Hematopoietic multipotent progenitor cell (in vitro differentiated cells): Measurements from ENCODE around the gene EFEMP2. TPM values are rescaled to one million over a fixed set of nuclear protein-coding genes. Genes with fewer than 3 reads are reported as not detected.

Source experiments
- DNase-seq, 3 donors: peaks; one replicate each; pipeline ENCODE4 v3.0.0-alpha.2; 2011 to 2015; ENCODE audit warnings: low read depth in 2 of 3, low spot score in 2 of 3
- total RNA-seq: library from RNA; depleted of rRNA; stranded (reverse); fragments of >200 nt; gene quantifications from one replicate; pipeline ENCODE4 v1.2.3, GENCODE V29; 2012

EFEMP2 gene
- total RNA-seq, result 13.7 TPM

- no peak for DNase-seq
Observed at GRCh38 chr11:65872586-65873317, at the start of gene EFEMP2. EFEMP2 (minus strand) TSS chr11:65872800; CDS start chr11:65872354, 446 bp downstream.

- no peak for DNase-seq
Observed at GRCh38 chr11:65921876-65922275, 49.3 kb upstream of the EFEMP2 start.

- DNase-seq, result no peak
Observed at GRCh38 chr11:65921033-65921555, 48.5 kb upstream of the EFEMP2 start.

DNA sequence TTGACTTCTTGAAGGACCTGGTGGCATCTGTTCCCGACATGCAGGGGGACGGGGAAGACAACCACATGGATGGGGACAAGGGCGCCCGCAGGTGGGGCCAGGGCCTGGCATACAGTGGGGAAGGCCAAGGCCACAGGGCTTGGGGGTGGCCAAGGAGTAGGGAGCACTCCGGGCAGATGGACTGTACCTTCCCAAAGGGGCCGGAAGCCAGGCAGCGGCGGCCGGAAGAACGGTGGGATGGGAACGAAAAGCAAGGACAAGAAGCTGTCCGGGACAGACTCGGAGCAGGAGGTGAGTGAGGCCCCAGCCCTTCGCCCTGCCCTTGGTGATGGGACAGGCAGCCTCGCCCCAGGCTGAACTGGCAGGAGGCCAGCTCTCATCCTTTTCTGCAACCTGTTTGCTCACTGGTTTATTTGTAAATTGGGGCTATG lies 47.8 kb upstream of the EFEMP2 start:
- DNase-seq, result no peak

GRCh38 chr11:65919573-65920371 lies 47.2 kb upstream of the EFEMP2 start:
- peak in 2 of 3 donors; percentile 60 to 80 for DNase-seq

- DNase-seq, result peak; percentile 90 to 99 (median 98)
Observed at GRCh38 chr11:65919141-65919572, 46.6 kb upstream of the EFEMP2 start, which contains the start of gene DRAP1. DRAP1 (plus strand) TSS chr11:65919426; CDS start chr11:65919502, 76 bp downstream.

GRCh38 chr11:65918211-65919140 lies 45.9 kb upstream of the EFEMP2 start, which contains the start of gene C11orf68:
C11orf68 (minus strand) TSS chr11:65919062; CDS start chr11:65919031, 31 bp downstream.
- no peak for DNase-seq

DNA sequence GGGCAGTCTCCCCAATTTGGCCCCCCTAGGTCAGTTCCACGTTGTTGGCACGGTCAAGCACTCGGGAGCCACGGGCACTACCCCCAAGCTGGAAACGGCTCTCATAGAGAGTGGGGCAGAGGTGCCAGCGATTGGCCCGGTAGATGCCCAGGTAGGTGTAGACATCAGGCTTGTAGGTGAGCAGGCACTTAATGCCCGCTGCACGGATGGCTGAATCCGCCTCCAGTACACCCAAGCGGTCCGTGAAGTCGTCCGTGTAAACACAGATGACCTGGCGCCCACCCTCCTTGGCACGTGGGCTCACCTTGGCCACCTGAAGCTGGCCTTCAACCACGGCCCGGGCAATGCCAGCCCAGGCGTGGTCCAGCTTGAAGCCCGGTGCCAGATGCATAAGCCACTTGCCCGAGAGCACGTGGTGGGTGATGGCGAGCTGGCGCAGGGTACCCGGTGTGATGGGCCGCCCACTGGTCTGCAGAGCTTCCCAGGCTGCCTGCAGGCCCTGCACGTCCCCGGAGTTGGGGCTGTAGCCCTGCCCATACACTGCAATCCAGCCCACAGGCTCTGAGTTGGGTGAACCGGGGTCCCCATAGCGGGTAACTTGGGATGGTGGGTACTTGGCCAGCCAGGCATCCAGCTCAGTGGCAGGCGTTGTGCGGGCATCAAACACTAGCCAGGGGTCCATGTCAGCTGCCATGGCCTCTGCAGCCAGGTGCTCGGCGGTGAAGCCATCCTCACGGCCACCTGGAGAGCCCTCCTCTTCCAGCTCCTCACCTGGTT lies 45.0 kb upstream of the EFEMP2 start:
- DNase-seq, result no peak

GRCh38 chr11:65917077-65917433 lies 44.5 kb upstream of the EFEMP2 start:
- no peak for DNase-seq

- DNase-seq, result no peak
Observed at GRCh38 chr11:65916391-65916790, 43.8 kb upstream of the EFEMP2 start.

DNA sequence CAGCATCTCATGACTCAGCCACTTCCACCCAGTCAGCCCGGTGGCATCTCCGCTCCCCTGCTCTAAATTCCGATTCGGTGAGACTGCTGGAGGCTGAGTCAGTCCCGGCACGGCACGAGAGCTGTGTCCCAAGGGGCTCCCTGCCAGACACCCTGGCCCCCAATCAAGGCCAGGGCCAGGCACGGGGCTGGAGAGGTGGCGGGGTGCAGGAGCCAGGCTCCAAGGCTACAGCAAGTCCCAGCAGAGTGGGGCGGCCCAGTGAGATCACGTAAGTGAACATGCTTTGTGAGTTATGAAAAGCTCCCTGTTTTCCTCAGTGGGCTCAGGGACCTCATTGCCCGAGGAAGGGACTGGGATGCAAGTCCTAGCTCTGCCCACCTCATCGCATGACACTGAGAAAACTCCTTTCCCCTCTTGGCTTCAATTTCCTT lies 43.2 kb upstream of the EFEMP2 start:
- peak in 2 of 3 donors; percentile 68 to 89 for DNase-seq

DNA sequence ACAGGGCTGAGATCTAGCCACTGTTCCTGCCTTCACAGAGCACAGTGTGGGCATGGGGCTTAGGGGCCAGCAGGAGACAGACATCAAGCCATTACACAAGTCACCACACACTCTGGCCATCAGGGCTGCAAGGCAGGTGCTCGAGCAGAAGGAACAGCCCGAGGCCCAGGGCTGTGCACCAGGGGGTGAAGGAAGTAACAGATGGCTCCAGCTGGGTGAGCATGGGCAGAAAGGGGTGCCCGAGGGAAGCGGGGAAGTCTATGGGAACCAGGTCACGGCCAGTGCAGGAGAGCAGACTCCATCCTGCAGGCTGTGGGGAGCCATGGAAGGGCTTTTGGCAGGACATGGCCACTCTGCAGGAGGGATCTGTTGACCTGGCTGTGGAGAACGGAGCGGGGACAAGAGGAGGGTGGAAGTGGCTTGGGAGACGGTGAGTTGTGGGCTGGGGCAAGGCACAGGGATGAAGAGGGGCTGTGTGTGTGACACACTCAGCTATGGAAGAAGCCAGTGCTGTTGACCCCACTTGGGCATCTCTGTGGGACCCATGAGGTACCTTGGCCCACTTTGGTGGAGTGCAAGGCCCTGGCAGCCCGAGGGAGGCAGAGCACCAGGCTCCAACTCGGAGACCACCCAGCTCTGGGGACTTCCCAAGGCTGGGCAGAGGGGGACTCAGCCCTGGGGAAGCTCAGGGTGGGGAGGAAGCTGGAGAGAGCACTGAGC lies 42.7 kb upstream of the EFEMP2 start:
- no peak for DNase-seq

GRCh38 chr11:65912845-65913244 lies 40.2 kb upstream of the EFEMP2 start:
- no peak for DNase-seq

GRCh38 chr11:65911682-65912568 lies 39.3 kb upstream of the EFEMP2 start:
- DNase-seq, result no peak

DNA sequence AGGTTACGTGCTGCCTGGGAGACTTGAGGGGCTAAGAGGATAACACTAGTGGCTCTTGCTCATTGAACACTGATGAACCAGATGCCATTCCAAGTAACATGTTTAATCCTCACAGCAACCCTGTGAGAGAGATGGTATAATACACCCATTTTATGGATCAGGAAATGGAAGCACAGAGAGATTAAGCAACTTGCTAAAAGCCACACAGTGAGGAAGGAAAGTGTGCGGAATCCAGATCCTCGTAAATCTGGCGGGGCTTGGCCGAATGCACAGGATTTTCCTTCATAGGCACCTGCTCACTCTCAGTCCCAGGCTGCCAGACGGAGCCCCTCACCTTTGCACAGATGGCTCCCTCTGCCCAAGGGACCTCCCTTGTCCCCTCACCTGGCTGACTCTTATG lies 35.3 kb upstream of the EFEMP2 start:
- no peak for DNase-seq

- DNase-seq, result no peak
Observed at GRCh38 chr11:65906602-65907001, 34.0 kb upstream of the EFEMP2 start.

DNA sequence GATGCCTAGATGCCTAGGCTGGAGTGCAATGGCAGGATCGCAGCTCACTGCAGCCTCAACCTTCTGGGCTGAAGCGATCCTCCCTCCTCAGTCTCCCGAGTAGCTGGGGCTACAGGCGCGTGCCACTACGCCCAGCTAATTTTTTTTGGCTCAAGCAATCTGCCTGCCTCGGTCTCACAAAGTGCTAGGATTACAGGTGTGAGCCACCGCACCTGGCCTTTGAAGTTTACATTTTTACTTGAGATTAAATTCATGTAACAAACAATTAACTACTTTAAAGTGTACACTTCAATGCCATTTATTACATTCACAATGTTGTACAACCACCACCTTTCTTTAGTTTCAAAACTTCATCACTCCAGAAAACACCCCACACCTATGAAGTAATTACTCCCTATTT lies 31.1 kb upstream of the EFEMP2 start:
- DNase-seq, result no peak

GRCh38 chr11:65903068-65903481 lies 30.5 kb upstream of the EFEMP2 start:
- DNase-seq, result no peak
